ENCODE results near the gene EXO5.
"Not testable (repeated sequence)": the region's sequence is repeated elsewhere in the genome, so short reads cannot be mapped to it uniquely, and the experiment has no call there.

DNA sequence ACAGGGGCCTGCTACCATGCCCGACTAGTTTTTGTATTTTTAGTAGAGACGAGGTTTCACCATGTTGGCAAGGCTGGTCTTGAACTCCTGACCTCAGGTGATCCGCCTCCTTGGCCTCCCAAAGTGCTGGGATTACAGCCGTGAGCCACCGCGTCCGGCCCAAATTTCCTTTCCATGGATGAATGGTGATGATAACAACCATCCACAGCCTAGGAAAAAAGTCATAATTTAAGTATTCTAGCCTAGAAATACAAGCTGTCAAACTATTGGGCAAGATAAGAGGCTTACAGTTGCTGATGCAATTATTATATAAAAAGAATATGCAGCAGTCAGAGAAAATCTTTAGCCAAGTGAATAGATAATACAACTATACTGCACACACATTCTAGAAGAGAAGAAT is 46.2 kb downstream of the EXO5 start:
- TF ChIP-seq, protein P1, sequence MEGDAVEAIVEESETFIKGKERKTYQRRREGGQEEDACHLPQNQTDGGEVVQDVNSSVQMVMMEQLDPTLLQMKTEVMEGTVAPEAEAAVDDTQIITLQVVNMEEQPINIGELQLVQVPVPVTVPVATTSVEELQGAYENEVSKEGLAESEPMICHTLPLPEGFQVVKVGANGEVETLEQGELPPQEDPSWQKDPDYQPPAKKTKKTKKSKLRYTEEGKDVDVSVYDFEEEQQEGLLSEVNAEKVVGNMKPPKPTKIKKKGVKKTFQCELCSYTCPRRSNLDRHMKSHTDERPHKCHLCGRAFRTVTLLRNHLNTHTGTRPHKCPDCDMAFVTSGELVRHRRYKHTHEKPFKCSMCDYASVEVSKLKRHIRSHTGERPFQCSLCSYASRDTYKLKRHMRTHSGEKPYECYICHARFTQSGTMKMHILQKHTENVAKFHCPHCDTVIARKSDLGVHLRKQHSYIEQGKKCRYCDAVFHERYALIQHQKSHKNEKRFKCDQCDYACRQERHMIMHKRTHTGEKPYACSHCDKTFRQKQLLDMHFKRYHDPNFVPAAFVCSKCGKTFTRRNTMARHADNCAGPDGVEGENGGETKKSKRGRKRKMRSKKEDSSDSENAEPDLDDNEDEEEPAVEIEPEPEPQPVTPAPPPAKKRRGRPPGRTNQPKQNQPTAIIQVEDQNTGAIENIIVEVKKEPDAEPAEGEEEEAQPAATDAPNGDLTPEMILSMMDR (IDR thresholded peaks at IDR 0.05 in 2 of 3, conservative IDR thresholded peaks at IDR 0.05 in 1 of 3; ENCODE audit: borderline replicate concordance in 1 of 3, insufficient read depth in 1 of 3, low read depth in 2 of 3, low read length in 2 of 3): not testable (repeated sequence)
- TF ChIP-seq SP1 (IDR thresholded peaks at IDR 0.05; ENCODE audit: low read depth); POLR2A (IDR thresholded peaks at IDR 0.05; ENCODE audit: borderline replicate concordance, extremely low read depth, insufficient read depth, insufficient read length); POLR2AphosphoS5 (IDR thresholded peaks at IDR 0.05; ENCODE audit: low read depth, low read length); EZH2 (IDR thresholded peaks at IDR 0.05); EZH2phosphoT487 (IDR thresholded peaks at IDR 0.05; ENCODE audit: borderline replicate concordance); RAD21 (IDR thresholded peaks at IDR 0.05; ENCODE audit: low read depth); ZNF274 (IDR thresholded peaks at IDR 0.05; ENCODE audit: low read depth, low read length); EGR1 (IDR thresholded peaks at IDR 0.05; ENCODE audit: low read depth): not testable (repeated sequence)
- TF ChIP-seq, protein P2, sequence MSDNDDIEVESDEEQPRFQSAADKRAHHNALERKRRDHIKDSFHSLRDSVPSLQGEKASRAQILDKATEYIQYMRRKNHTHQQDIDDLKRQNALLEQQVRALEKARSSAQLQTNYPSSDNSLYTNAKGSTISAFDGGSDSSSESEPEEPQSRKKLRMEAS (IDR thresholded peaks at IDR 0.05): not testable (repeated sequence)
- TF ChIP-seq, protein P3, sequence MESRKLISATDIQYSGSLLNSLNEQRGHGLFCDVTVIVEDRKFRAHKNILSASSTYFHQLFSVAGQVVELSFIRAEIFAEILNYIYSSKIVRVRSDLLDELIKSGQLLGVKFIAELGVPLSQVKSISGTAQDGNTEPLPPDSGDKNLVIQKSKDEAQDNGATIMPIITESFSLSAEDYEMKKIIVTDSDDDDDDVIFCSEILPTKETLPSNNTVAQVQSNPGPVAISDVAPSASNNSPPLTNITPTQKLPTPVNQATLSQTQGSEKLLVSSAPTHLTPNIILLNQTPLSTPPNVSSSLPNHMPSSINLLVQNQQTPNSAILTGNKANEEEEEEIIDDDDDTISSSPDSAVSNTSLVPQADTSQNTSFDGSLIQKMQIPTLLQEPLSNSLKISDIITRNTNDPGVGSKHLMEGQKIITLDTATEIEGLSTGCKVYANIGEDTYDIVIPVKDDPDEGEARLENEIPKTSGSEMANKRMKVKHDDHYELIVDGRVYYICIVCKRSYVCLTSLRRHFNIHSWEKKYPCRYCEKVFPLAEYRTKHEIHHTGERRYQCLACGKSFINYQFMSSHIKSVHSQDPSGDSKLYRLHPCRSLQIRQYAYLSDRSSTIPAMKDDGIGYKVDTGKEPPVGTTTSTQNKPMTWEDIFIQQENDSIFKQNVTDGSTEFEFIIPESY (IDR thresholded peaks at IDR 0.05; ENCODE audit: extremely low read depth, insufficient replicate concordance, low read length): not testable (repeated sequence)
- TF ChIP-seq, protein P4, sequence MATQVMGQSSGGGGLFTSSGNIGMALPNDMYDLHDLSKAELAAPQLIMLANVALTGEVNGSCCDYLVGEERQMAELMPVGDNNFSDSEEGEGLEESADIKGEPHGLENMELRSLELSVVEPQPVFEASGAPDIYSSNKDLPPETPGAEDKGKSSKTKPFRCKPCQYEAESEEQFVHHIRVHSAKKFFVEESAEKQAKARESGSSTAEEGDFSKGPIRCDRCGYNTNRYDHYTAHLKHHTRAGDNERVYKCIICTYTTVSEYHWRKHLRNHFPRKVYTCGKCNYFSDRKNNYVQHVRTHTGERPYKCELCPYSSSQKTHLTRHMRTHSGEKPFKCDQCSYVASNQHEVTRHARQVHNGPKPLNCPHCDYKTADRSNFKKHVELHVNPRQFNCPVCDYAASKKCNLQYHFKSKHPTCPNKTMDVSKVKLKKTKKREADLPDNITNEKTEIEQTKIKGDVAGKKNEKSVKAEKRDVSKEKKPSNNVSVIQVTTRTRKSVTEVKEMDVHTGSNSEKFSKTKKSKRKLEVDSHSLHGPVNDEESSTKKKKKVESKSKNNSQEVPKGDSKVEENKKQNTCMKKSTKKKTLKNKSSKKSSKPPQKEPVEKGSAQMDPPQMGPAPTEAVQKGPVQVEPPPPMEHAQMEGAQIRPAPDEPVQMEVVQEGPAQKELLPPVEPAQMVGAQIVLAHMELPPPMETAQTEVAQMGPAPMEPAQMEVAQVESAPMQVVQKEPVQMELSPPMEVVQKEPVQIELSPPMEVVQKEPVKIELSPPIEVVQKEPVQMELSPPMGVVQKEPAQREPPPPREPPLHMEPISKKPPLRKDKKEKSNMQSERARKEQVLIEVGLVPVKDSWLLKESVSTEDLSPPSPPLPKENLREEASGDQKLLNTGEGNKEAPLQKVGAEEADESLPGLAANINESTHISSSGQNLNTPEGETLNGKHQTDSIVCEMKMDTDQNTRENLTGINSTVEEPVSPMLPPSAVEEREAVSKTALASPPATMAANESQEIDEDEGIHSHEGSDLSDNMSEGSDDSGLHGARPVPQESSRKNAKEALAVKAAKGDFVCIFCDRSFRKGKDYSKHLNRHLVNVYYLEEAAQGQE (IDR thresholded peaks at IDR 0.05; ENCODE audit: low read depth): not testable (repeated sequence)

Data from HCT116 (cell line).